HEK293 (cell line): ENCODE data around the gene MAP7.

ENCODE experiments used
- CTCF ChIP-seq: fragments of 450-650 bp; formaldehyde crosslinking; IDR thresholded peaks from 2 replicates; pipeline ENCODE4 v1.5.1; 2016; ENCODE audit warnings: missing biosample characterization, missing genetic modification characterization
- KLF9 ChIP-seq: fragments of 450-650 bp; formaldehyde crosslinking; IDR thresholded peaks from 2 replicates; pipeline ENCODE4 v1.5.1; 2016; ENCODE audit warnings: missing biosample characterization, missing genetic modification characterization, low read depth
- REST ChIP-seq: fragments of 450-650 bp; formaldehyde crosslinking; IDR thresholded peaks from 2 replicates; pipeline ENCODE4 v1.5.1; 2016; ENCODE audit warnings: missing biosample characterization, missing genetic modification characterization
- TSHZ1 ChIP-seq: fragments of 450-650 bp; formaldehyde crosslinking; IDR thresholded peaks from 2 replicates; pipeline ENCODE4 v1.5.1; 2016; ENCODE audit warnings: missing biosample characterization, missing genetic modification characterization, borderline replicate concordance
- ZBTB17 ChIP-seq: fragments of 450-650 bp; formaldehyde crosslinking; IDR thresholded peaks from 2 replicates; pipeline ENCODE4 v1.5.1; 2016; ENCODE audit warnings: missing biosample characterization, missing genetic modification characterization
- ZBTB20 ChIP-seq: fragments of 450-650 bp; formaldehyde crosslinking; IDR thresholded peaks from 2 replicates; pipeline ENCODE4 v1.5.1; 2016; ENCODE audit warnings: missing biosample characterization, missing genetic modification characterization
- ZNF239 ChIP-seq: fragments of 450-650 bp; formaldehyde crosslinking; IDR thresholded peaks from 2 replicates; pipeline ENCODE4 v1.5.1; 2016; ENCODE audit warnings: missing biosample characterization, missing genetic modification characterization
- ZNF48 ChIP-seq: fragments of 450-650 bp; formaldehyde crosslinking; IDR thresholded peaks from 2 replicates; pipeline ENCODE4 v1.5.1; 2016; ENCODE audit warnings: missing biosample characterization, missing genetic modification characterization

GRCh38 chr6:136511926-136512325, 38.3 kb downstream of the MAP7 start:
- no peak for TF ChIP-seq KLF9 (tag by site-specific recombination)
- TF ChIP-seq TSHZ1 (tag by site-specific recombination): no peak
- TF ChIP-seq CTCF: no peak
- TF ChIP-seq ZNF48 (tag by site-specific recombination): no peak
- TF ChIP-seq REST (tag by site-specific recombination): no peak
- no peak for TF ChIP-seq ZBTB20 (tag by site-specific recombination)
- no peak for TF ChIP-seq ZNF239 (tag by site-specific recombination)
- TF ChIP-seq ZBTB17 (tag by site-specific recombination): no peak
